PC-3 (cell line): Measurements from ENCODE around the gene FIP1L1. TPM values are rescaled to one million over a fixed set of nuclear protein-coding genes. Genes with fewer than 3 reads are reported as not detected.

Experiments
- ATAC-seq: fragments of 200-7000 bp; cut with Tn5 transposase; 2 replicates; pipeline ENCODE4 v1.9.1; 2020; ENCODE audit warnings: mild to moderate bottlenecking, moderate library complexity
- BruUV-seq: library from RNA; stranded (reverse); fragments of 400-500 nt; replicated peaks from 2 replicates; lab custom pipeline; 2021; lab: Mats Ljungman, UMichigan
- CTCF ChIA-PET: fragments of 300-600 bp; sonication (Branson Sonifier 250); formaldehyde crosslinking; loops from one replicate; lab custom pipeline; 2022; ENCODE audit warnings: antibody characterized with exemption; lab: Charles Lee
- POLR2A ChIA-PET: fragments of 300-600 bp; sonication (Branson Sonifier 250); formaldehyde crosslinking; loops from one replicate; lab custom pipeline; 2022; ENCODE audit warnings: antibody characterized with exemption; ENCODE audit not compliant: unreplicated experiment; lab: Charles Lee
- DNase-seq: peaks from one replicate; pipeline ENCODE4 v3.0.0-alpha.2; 2015
- H2AFZ ChIP-seq: fragments of 300-600 bp; sonication (generic); 2 replicates; pipeline ENCODE4 v1.6.0; 2016; ENCODE audit warnings: antibody characterized with exemption, low read length
- H3F3A ChIP-seq: fragments of 300-600 bp; sonication (generic); one replicate; pipeline ENCODE4 v1.6.0; 2017; ENCODE audit warnings: antibody characterized with exemption, low read length, control low read depth, mild to moderate bottlenecking; ENCODE audit not compliant: unreplicated experiment
- H3K27ac ChIP-seq: fragments of 300-600 bp; sonication (generic); 2 replicates; pipeline ENCODE4 v1.5.1; 2016; ENCODE audit warnings: mild to moderate bottlenecking, low read length
- H3K27me3 ChIP-seq: fragments of 300-600 bp; sonication (generic); 2 replicates; pipeline ENCODE4 v1.6.1; 2016; ENCODE audit warnings: low read length, mixed read lengths
- H3K36me3 ChIP-seq: fragments of 300-600 bp; sonication (generic); 2 replicates; pipeline ENCODE4 v1.6.1; 2016; ENCODE audit warnings: low read depth, mixed run types, low read length, mixed read lengths
- H3K4me1 ChIP-seq: fragments of 300-600 bp; sonication (generic); 2 replicates; pipeline ENCODE4 v1.5.1; 2016; ENCODE audit warnings: low read length; ENCODE audit not compliant: insufficient read depth
- H3K4me2 ChIP-seq: fragments of 300-600 bp; sonication (generic); 2 replicates; pipeline ENCODE4 v1.6.0; 2016; ENCODE audit warnings: low read length
- H3K4me3 ChIP-seq: fragments of 300-600 bp; sonication (generic); 2 replicates; pipeline ENCODE4 v1.5.1; 2016; ENCODE audit warnings: mild to moderate bottlenecking, low read length, mixed read lengths
- H3K79me2 ChIP-seq: fragments of 300-600 bp; sonication (generic); 2 replicates; pipeline ENCODE4 v1.6.1; 2017; ENCODE audit warnings: low read length, mixed read lengths
- H3K9ac ChIP-seq: fragments of 300-600 bp; sonication (generic); 2 replicates; pipeline ENCODE4 v1.6.0; 2016; ENCODE audit warnings: mild to moderate bottlenecking, low read length
- H3K9me2 ChIP-seq: fragments of 300-600 bp; sonication (generic); replicated peaks from 2 replicates; pipeline ENCODE4 v1.6.1; 2016; ENCODE audit warnings: mixed run types, low read length, mixed read lengths
- H3K9me3 ChIP-seq: fragments of 300-600 bp; sonication (generic); 2 replicates; pipeline ENCODE4 v1.6.1; 2016; ENCODE audit warnings: low read length, mixed read lengths
- H4K20me1 ChIP-seq: fragments of 300-600 bp; sonication (generic); 2 replicates; pipeline ENCODE4 v1.6.1; 2016; ENCODE audit warnings: low read length, mixed read lengths
- EZH2 ChIP-seq: fragments of 300-600 bp; sonication (generic); IDR thresholded peaks from one replicate; pipeline ENCODE4 v1.6.1; 2017; ENCODE audit warnings: antibody characterized with exemption, mild to moderate bottlenecking, low read length; ENCODE audit not compliant: unreplicated experiment
- EZH2phosphoT487 ChIP-seq: fragments of 300-600 bp; sonication (generic); IDR thresholded peaks from 2 replicates; pipeline ENCODE4 v1.6.1; 2018; ENCODE audit warnings: mild to moderate bottlenecking, antibody characterized with exemption, low read length, borderline replicate concordance
- intact Hi-C: fragments of 100-400 bp; cut with micrococcal nuclease; formaldehyde crosslinking; loops from 2 replicates; pipeline ENCODE4 v1.9.0; 2023
- total RNA-seq: library from RNA; depleted of rRNA; stranded (reverse); fragments of >200 nt; gene quantifications from 2 replicates; pipeline ENCODE4 v1.2.3, GENCODE V29; 2014
- TF ChIP-seq, protein P1 (sequence below): fragments of 300-600 bp; sonication (generic); conservative IDR thresholded peaks from 2 replicates; pipeline ENCODE4 v1.5.1; 2017; ENCODE audit warnings: antibody characterized with exemption, low read depth, mild to moderate bottlenecking, low read length

Gene FIP1L1
- total RNA-seq, 1 experiment from 2014 or later: 76.1 TPM

DNA sequence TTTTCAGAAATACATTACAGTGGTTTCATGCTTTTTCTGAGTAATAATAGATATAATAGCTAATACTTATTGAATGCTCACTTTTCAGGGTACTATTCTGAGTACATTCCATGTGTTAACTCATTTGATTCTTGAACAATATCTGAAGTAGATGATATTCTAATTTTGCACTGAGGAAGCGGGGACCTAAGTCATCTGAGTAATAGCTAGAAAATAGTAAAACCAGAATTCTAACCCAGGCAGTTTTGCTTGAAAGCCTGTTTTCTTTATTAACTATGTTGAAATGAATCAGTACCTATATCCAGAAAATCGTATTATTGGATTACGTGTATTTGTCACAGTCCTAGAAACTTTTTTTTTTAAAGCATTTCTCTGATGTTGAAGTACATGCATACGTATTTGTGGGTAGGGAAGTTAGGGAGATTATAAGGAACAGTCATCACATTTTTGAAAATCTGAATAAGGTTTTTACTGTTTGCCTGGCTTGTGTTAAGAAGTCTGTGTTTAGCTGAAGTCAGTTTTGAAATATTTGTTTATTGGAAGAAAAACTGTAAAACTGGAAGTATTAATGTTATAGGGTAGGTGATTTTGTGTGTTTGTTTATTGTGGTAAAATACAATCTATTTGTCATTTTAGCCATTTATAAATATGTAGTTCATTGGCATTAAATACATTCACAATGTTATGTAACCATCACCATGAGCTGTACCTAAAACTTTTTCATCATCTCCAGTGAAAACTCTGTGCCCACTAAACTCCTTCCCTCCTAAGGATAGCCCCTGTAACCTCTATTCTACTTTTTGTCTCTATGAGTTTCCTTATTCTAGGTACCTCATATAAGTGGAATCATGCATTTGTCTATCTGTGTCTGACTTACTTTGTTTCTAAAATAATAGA is 55.3 kb downstream of the FIP1L1 start:
- POLR2A ChIA-PET: no interaction called here
- no peak for ATAC-seq

DNA sequence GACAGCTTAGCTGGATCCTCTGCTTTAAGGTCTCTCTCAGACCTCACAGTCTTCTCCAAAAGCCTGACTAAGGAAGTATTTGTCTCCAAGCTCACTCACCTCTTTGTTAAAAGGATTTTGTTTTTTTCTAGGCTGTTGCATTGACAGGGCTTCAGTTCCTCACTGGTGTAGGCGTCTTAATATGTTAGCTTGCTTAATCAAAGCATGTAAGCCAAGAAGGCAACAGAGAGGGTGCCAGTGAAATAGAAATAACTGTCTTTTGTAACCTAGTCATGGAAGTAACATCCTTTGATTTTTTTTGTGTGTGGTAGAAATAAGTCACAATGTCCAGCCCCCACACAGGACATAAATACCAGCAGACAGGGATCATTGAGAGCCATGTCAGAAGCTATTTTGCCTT is 58.8 kb downstream of the FIP1L1 start:
- ATAC-seq (no peak), DNase-seq (no peak)
- ChIA-PET CTCF (no interaction called here), POLR2A (no interaction called here)
- Histone ChIP-seq H3K79me2 (no peaks in the 10 kb centered on the region), H2AFZ (no peak overlapping the region), H3F3A (no peaks in the 10 kb centered on the region), H3K36me3 (peaks cover 24% of the 10 kb centered on the region; the same call in 1 of the 2 replicates), H4K20me1 (no peaks in the 10 kb centered on the region), H3K9me3 (no peaks in the 10 kb centered on the region), H3K4me2 (no peak overlapping the region), H3K9ac (no peak overlapping the region), H3K4me1 (no peaks in the 10 kb centered on the region), H3K27me3 (no peaks in the 10 kb centered on the region), H3K27ac (no peak overlapping the region), H3K9me2 (no peaks in the 10 kb centered on the region), H3K4me3 (no peak overlapping the region)
- intact Hi-C loops: no loop called here
- no TSS peak for BruUV-seq
- TF ChIP-seq EZH2phosphoT487: no peak
- TF ChIP-seq, protein P1, sequence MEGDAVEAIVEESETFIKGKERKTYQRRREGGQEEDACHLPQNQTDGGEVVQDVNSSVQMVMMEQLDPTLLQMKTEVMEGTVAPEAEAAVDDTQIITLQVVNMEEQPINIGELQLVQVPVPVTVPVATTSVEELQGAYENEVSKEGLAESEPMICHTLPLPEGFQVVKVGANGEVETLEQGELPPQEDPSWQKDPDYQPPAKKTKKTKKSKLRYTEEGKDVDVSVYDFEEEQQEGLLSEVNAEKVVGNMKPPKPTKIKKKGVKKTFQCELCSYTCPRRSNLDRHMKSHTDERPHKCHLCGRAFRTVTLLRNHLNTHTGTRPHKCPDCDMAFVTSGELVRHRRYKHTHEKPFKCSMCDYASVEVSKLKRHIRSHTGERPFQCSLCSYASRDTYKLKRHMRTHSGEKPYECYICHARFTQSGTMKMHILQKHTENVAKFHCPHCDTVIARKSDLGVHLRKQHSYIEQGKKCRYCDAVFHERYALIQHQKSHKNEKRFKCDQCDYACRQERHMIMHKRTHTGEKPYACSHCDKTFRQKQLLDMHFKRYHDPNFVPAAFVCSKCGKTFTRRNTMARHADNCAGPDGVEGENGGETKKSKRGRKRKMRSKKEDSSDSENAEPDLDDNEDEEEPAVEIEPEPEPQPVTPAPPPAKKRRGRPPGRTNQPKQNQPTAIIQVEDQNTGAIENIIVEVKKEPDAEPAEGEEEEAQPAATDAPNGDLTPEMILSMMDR: no peak
- no peak for TF ChIP-seq EZH2

More for the DNA sequence above, 55.3 kb downstream of the FIP1L1 start:
- H4K20me1 ChIP-seq: no peaks in the 10 kb centered on the region
- CTCF ChIA-PET: no interaction called here
- H3K9ac ChIP-seq: no peak overlapping the region
- H3K36me3 ChIP-seq: peaks cover 34% of the 10 kb centered on the region
- H3K27me3 ChIP-seq: no peaks in the 10 kb centered on the region
- no peak overlapping the region for H2AFZ ChIP-seq
- intact Hi-C loops: no loop called here
- no peaks in the 10 kb centered on the region for H3K79me2 ChIP-seq
- no peaks in the 10 kb centered on the region for H3K4me1 ChIP-seq
- no peak for TF ChIP-seq EZH2
- TF ChIP-seq, protein P1: no peak
- TF ChIP-seq EZH2phosphoT487: no peak
- no peaks in the 10 kb centered on the region for H3K9me3 ChIP-seq
- H3K27ac ChIP-seq: no peak overlapping the region
- no peaks in the 10 kb centered on the region for H3K9me2 ChIP-seq
- no peak overlapping the region for H3K4me3 ChIP-seq
- no peaks in the 10 kb centered on the region for H3F3A ChIP-seq
- H3K4me2 ChIP-seq: no peak overlapping the region
- DNase-seq: no peak
- BruUV-seq: no TSS peak

GRCh38 chr4:53441564-53441963 is 64.1 kb downstream of the FIP1L1 start:
- Histone ChIP-seq H3K27me3 (no peaks in the 10 kb centered on the region), H3K79me2 (no peaks in the 10 kb centered on the region), H3K9me3 (no peaks in the 10 kb centered on the region), H3K9ac (no peak overlapping the region), H3K4me2 (no peak overlapping the region), H3F3A (no peaks in the 10 kb centered on the region), H3K27ac (no peak overlapping the region), H3K9me2 (no peaks in the 10 kb centered on the region), H3K4me3 (no peak overlapping the region), H2AFZ (no peak overlapping the region), H4K20me1 (no peaks in the 10 kb centered on the region), H3K36me3 (peaks cover 49% of the 10 kb centered on the region; the same call in 1 of the 2 replicates), H3K4me1 (no peaks in the 10 kb centered on the region)
- no peak for DNase-seq
- ChIA-PET POLR2A (no interaction called here), CTCF (no interaction called here)
- no TSS peak for BruUV-seq
- intact Hi-C loops: no loop called here
- ATAC-seq: no peak
- TF ChIP-seq, protein P1: no peak
- no peak for TF ChIP-seq EZH2phosphoT487
- TF ChIP-seq EZH2: no peak
